DND-41 (cell line): Measurements from ENCODE around the gene NEK10.
"Not testable (repeated sequence)": the region's sequence is repeated elsewhere in the genome, so short reads cannot be mapped to it uniquely, and the experiment has no call there.

Experiments used
- ATAC-seq: fragments of 200-7000 bp; cut with Tn5 transposase; 3 replicates; pipeline ENCODE4 v1.9.1; 2021; ENCODE audit warnings: low read depth; ENCODE audit not compliant: insufficient read depth
- DNase-seq: peaks from one replicate; pipeline ENCODE4 v3.0.0-alpha.2; 2020
- H2AFZ ChIP-seq: 2 replicates; pipeline ENCODE4 v1.6.0; 2012; ENCODE audit warnings: low read depth, low read length
- H3K27ac ChIP-seq: 2 replicates; pipeline ENCODE4 v1.5.1; 2012; ENCODE audit warnings: low read length, inconsistent platforms
- H3K27me3 ChIP-seq: fragments of 200-600 bp; sonication (generic); 2 replicates; pipeline ENCODE4 v1.6.0; 2012; ENCODE audit warnings: low read length, mild to moderate bottlenecking, inconsistent platforms; ENCODE audit not compliant: insufficient read depth, poor library complexity
- H3K36me3 ChIP-seq: 2 replicates; pipeline ENCODE4 v1.5.1; 2012; ENCODE audit warnings: low read length, inconsistent platforms; ENCODE audit not compliant: insufficient read depth
- H3K4me1 ChIP-seq: 2 replicates; pipeline ENCODE4 v1.5.1; 2012; ENCODE audit warnings: mild to moderate bottlenecking, low read length; ENCODE audit not compliant: insufficient read depth
- H3K4me2 ChIP-seq: 2 replicates; pipeline ENCODE4 v1.6.0; 2012; ENCODE audit warnings: mild to moderate bottlenecking, moderate library complexity, low read length, inconsistent platforms; ENCODE audit not compliant: insufficient read depth
- H3K4me3 ChIP-seq, 2 experiments: fragments of 200-600 bp in 1 of 2; shearing (Covaris generic) in 1 of 2; 2 replicates each; pipeline ENCODE4 v1.5.1; 2012 to 2016; ENCODE audit warnings: inconsistent platforms in 2 of 2, low read length in 2 of 2, mild to moderate bottlenecking in 2 of 2, low read depth in 1 of 2, moderate library complexity in 1 of 2
- H3K79me2 ChIP-seq: 2 replicates; pipeline ENCODE4 v1.6.0; 2012; ENCODE audit warnings: low read length, inconsistent platforms; ENCODE audit not compliant: insufficient read depth
- H3K9ac ChIP-seq: 2 replicates; pipeline ENCODE4 v1.6.0; 2012; ENCODE audit warnings: low read depth, mild to moderate bottlenecking, inconsistent platforms, low read length, moderate library complexity
- H3K9me3 ChIP-seq: 2 replicates; pipeline ENCODE4 v1.5.1; 2012; ENCODE audit warnings: low read length, moderate library complexity, mild to moderate bottlenecking, inconsistent platforms; ENCODE audit not compliant: insufficient read depth, severe bottlenecking
- H4K20me1 ChIP-seq: 2 replicates; pipeline ENCODE4 v1.6.0; 2012; ENCODE audit warnings: low read length; ENCODE audit not compliant: insufficient read depth
- EZH2 ChIP-seq: IDR thresholded peaks from 3 replicates; pipeline ENCODE4 v1.6.1; 2012; ENCODE audit warnings: borderline replicate concordance, low read depth, mild to moderate bottlenecking, moderate library complexity, low read length, inconsistent platforms; ENCODE audit not compliant: severe bottlenecking
- TF ChIP-seq, protein P1 (sequence below): IDR thresholded peaks from 2 replicates; pipeline ENCODE4 v1.5.1; 2012; ENCODE audit warnings: borderline replicate concordance, low read length, moderate library complexity, mild to moderate bottlenecking; ENCODE audit not compliant: poor library complexity, severe bottlenecking; ENCODE audit errors: extremely low read depth

NEK10 gene

DNA sequence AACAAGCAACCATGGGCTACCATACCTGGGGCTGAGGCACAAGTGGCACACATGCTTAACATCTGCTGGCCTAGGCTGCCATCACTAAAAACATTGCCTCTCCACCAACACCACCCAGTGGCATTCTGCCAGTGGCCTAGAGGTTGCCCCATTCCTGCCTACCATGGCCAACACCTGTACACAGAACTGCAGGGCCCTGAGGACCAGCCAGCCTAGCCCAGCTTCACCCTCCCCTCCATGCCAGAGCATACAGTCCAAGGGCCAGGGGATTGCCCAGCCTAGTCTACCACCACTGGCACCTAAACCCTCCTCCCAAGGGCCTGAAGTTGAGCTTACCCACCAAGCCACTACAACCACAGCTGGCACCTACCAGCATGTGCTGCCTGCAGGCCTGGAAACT, 35.3 kb downstream of the NEK10 start:
- no peaks in the 10 kb centered on the region for H3K4me1 ChIP-seq
- H3K36me3 ChIP-seq: no peaks in the 10 kb centered on the region
- no peak overlapping the region for H3K27ac ChIP-seq
- peaks cover 3% of the 10 kb centered on the region for H3K9me3 ChIP-seq
- no peak overlapping the region for H3K4me3 ChIP-seq
- ATAC-seq: no peak
- no peaks in the 10 kb centered on the region for H3K79me2 ChIP-seq
- H2AFZ ChIP-seq: no peak overlapping the region
- H4K20me1 ChIP-seq: no peaks in the 10 kb centered on the region
- no peak overlapping the region for H3K9ac ChIP-seq
- DNase-seq: no peak
- no peak for TF ChIP-seq EZH2
- TF ChIP-seq, protein P1, sequence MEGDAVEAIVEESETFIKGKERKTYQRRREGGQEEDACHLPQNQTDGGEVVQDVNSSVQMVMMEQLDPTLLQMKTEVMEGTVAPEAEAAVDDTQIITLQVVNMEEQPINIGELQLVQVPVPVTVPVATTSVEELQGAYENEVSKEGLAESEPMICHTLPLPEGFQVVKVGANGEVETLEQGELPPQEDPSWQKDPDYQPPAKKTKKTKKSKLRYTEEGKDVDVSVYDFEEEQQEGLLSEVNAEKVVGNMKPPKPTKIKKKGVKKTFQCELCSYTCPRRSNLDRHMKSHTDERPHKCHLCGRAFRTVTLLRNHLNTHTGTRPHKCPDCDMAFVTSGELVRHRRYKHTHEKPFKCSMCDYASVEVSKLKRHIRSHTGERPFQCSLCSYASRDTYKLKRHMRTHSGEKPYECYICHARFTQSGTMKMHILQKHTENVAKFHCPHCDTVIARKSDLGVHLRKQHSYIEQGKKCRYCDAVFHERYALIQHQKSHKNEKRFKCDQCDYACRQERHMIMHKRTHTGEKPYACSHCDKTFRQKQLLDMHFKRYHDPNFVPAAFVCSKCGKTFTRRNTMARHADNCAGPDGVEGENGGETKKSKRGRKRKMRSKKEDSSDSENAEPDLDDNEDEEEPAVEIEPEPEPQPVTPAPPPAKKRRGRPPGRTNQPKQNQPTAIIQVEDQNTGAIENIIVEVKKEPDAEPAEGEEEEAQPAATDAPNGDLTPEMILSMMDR: no peak
- H3K27me3 ChIP-seq: no peaks in the 10 kb centered on the region
- no peak overlapping the region for H3K4me2 ChIP-seq

DNA sequence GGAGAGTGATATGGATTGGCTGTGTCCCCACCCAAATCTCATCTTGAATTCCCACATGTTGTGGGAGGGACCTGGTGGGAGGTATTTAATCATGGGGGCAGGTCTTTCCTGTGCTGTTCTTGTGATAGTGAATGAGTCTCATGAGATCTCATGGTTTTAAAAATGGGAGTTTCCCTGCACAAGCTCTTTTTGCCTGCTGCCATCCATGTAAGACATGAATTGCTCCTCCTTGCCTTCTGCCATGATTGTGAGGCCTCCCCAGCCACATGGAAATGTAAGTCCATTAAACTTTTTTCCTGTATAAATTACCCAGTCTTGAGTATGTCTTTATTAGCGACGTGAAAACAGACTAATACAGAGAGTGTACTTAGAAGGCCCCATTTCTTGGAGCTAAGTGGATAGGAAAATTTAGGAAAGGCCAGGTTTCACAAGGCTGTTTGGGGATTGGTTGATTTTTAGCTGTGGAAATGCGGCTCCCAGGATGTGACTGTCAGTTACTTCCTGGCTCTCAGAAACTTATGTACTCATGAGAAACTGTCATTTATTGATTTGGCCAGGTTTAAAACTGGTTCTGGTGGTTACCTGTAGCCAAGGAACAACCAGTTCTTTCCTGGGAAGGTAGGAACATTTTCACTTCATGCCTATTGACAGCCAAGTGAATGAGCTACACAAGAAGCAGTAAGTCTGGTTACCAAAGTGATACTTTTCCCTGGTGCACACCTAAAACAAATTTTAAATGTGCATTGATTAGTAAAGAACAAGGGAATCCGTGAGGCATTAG, 40.0 kb downstream of the NEK10 start:
- not testable (repeated sequence) for H3K4me2 ChIP-seq, H3K4me3 ChIP-seq, H3K4me1 ChIP-seq, H3K27me3 ChIP-seq, H4K20me1 ChIP-seq, H3K27ac ChIP-seq, DNase-seq, H2AFZ ChIP-seq, H3K79me2 ChIP-seq, H3K36me3 ChIP-seq, H3K9ac ChIP-seq, ATAC-seq
- H3K9me3 ChIP-seq: peaks cover 11% of the 10 kb centered on the region

DNA sequence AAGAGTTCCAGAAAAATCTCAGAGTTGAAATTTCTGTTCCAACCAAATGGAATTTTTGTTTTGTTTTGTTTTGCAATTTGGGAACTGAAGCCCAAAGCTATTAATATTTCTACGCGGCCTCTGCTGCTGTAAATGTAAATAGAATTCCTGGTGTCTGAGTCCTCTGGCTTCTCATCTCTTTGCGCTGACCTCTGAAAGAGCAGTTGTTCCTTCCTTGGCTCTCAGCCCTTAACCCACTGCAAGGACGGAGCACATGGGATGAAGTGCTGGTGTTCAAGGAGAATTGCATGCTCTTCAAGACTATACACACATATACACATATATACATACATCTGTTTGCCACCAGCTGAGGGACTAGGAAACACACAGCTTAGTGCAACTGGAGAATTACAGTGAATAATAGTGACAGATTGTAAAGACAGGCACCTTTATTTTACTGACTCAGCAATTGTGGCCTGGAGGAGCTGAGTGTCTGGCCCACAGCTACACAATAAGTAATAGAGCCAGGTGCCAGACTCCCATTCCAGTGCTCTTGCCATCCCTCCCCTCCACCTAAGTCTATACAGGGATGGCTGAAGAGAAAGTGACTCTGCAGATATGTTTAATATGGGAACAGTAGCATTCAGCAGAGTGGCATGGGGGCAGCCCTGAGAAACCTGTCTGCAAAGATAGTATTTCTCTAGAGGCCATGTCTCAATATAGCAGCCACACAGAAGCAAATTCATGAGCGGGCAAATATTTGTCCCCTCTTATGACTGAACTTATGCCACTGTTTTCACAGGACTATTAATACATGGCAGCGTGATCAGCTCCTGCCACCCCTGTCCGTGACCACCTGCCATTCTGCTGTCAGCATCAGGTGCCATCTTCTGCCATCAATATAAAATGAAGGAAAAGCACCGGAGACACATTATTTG, 42.3 kb downstream of the NEK10 start:
- Histone ChIP-seq H2AFZ (no peak overlapping the region), H3K4me1 (no peaks in the 10 kb centered on the region), H3K4me2 (no peak overlapping the region), H3K27me3 (no peaks in the 10 kb centered on the region), H3K79me2 (no peaks in the 10 kb centered on the region), H3K9me3 (peaks cover 11% of the 10 kb centered on the region), H3K27ac (no peak overlapping the region), H4K20me1 (no peaks in the 10 kb centered on the region), H3K4me3 (no peak overlapping the region), H3K9ac (no peak overlapping the region), H3K36me3 (no peaks in the 10 kb centered on the region)
- DNase-seq (no peak), ATAC-seq (no peak)
- TF ChIP-seq, protein P1: no peak
- no peak for TF ChIP-seq EZH2

DNA sequence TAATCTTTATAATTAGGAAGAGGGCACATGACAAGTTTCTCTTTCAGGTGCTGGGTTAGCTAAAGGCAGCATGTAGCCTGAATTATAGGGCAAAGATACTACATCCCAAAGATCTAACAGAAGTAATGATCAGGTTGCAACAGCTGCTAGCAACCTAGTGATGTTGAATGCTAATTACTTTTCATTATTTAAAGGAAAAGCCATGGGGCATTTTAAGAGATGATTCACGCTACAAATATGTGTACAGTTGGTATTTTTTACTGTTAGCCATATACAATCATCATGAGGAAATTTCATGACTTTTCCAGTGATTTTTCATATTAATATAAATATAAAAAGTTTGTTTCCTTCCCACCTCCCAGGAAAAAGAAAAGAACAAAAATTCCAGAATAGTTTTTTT, 43.0 kb downstream of the NEK10 start:
- no peaks in the 10 kb centered on the region for H3K79me2 ChIP-seq

More for the DNA sequence above, 43.0 kb downstream of the NEK10 start:
- no peak for DNase-seq
- Histone ChIP-seq H3K9ac (no peak overlapping the region), H3K4me3 (no peak overlapping the region), H3K4me2 (no peak overlapping the region), H3K36me3 (no peaks in the 10 kb centered on the region), H3K27ac (no peak overlapping the region), H3K27me3 (no peaks in the 10 kb centered on the region), H4K20me1 (no peaks in the 10 kb centered on the region), H3K4me1 (no peaks in the 10 kb centered on the region), H3K9me3 (peaks cover 11% of the 10 kb centered on the region), H2AFZ (no peak overlapping the region)
- TF ChIP-seq, protein P1: no peak
- no peak for TF ChIP-seq EZH2
- no peak for ATAC-seq
